GM08714 (cell line): ENCODE results near the gene FDX2.
A peak's percentile ranks its signal among the peaks of the same experiment; 100 is the strongest.

ENCODE experiments used
- H3K4me3 ChIP-seq: fragments of 200-500 bp; sonication (Bioruptor generic); 2 replicates; pipeline ENCODE4 v1.5.1; 2014; ENCODE audit warnings: mild to moderate bottlenecking, low read length, inconsistent platforms
- ZNF274 ChIP-seq: IDR thresholded peaks from 2 replicates; pipeline ENCODE4 v1.6.1; 2012; ENCODE audit warnings: mild to moderate bottlenecking, low read depth, low read length

The FDX2 gene

GRCh38 chr19:10270616-10271394, 45.0 kb downstream of the FDX2 start, which contains the start of gene ICAM1:
Gene ICAM1, plus strand, starts transcription at chr19:10271120. Its CDS starts 40 bp downstream, at chr19:10271160.
- TF ChIP-seq ZNF274: no peak
- peak within 1 kb of the TSS; percentile 69 for H3K4me3 ChIP-seq

GRCh38 chr19:10270180-10270615, 45.6 kb downstream of the FDX2 start:
- H3K4me3 ChIP-seq: peak overlapping the region; percentile 69; the same call in 1 of the 2 replicates
- TF ChIP-seq ZNF274: no peak

DNA sequence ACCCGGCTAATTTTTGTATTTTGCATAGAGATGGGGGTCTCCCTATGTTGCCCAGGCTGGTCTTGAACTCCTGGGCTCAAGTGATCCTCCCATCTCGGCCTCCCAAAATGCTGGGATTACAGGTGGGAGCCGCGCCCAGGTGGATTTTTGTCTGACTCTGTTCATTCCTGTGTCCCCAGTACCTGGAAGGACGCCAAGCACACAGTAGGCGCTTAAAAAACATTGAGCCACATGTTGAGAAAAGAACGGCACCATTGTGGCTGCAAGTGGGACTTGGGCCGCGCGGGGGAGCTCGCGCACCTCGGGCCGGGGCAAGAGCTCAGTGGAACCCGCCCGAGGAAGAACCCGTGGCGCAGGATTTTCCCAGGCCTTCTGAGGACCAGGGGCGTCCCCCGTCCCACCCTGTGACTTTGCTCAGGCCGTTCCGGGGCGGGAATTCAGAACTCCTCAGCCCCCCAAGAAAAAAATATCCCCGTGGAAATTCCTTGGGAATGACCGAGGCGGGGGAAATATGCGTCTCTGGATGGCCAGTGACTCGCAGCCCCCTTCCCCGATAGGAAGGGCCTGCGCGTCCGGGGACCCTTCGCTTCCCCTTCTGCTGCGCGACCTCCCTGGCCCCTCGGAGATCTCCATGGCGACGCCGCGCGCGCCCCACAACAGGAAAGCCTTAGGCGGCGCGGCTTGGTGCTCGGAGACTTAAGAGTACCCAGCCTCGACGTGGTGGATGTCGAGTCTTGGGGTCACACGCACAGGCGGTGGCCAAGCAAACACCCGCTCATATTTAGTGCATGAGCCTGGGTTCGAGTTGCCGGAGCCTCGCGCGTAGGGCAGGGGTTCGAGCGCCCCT, 46.3 kb downstream of the FDX2 start:
- H3K4me3 ChIP-seq: peak overlapping the region; percentile 69; the same call in 1 of the 2 replicates
- TF ChIP-seq ZNF274: no peak

DNA sequence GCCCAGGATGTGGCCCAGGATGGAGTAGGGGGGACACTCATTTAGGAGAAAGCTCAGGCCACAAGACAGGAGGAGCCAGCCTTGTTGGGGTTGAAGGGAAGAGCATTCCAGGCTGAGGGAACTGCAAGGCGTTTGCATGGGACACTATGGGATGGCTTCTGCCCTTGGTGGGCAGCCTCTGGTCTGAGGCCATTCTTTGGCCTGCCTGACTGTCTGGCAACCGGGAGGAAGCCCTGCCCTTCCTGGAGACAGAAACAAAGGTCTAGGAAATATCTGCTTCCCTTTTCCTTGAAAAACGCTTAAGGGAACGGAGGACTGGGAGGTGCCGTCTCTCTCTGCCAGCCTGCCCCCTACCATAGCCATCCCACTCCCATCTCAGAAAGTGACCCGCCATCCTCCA, 47.7 kb downstream of the FDX2 start:
- H3K4me3 ChIP-seq: no peak overlapping the region
- no peak for TF ChIP-seq ZNF274

- H3K4me3 ChIP-seq: no peak overlapping the region
- no peak for TF ChIP-seq ZNF274
Observed at GRCh38 chr19:10266706-10267105, 49.1 kb downstream of the FDX2 start.

DNA sequence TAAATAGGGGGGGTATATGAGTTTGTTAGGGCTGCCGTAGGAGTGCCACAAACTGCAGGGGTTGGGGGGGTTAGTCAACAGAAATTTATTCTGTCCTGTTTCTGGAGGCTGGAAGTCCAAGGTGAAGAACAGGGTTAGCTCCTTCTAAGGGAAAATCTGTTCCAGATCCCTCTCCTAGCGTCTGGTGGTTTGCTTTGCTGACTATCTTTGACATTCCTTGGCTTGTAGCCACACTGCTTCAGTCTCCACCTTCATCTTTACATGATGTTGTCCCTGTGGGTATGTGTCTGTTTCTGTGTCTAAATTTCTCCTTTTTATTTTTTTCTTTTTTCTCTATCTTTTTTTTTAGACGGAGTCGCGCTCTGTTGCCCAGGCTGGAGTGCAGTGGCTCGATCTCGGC, 53.0 kb downstream of the FDX2 start:
- H3K4me3 ChIP-seq: no peak overlapping the region
- no peak for TF ChIP-seq ZNF274

DNA sequence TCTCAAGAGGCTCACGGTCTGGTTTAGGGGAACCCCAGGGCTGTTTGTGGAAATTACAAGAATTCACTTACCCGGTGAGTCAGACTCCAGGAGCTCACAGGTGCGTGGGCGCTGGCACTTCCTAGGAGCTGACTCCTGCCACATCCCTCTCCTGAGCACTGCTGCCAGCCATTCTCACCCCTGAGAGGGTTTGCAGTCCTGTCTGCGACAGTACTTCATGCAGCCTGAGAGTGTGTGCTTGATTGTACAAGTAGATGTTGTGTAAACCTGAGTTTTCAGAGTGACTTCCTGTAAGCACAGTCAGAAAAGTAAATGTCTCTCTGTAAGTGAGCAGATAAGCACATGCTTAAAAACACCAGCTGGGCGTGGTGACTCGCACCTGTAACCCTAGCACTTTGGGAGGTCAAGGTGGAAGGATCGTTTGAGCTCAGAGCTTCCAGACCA, 55.7 kb downstream of the FDX2 start:
- H3K4me3 ChIP-seq: no peak overlapping the region
- TF ChIP-seq ZNF274: no peak
